Activated CD4-positive, alpha-beta T cell treated with anti-CD3 and anti-CD28 coated beads, Interleukin-2, amount 10 ng/mL, durations not matched to agents 24 days and 14 days (primary cell): ENCODE results near the gene HS2ST1. TPM values are rescaled to one million over a fixed set of nuclear protein-coding genes. Genes with fewer than 3 reads are reported as not detected.
"Not testable (repeated sequence)": the region's sequence is repeated elsewhere in the genome, so short reads cannot be mapped to it uniquely, and the experiment has no call there.

Source experiments
- DNase-seq: peaks from one replicate; pipeline ENCODE4 v3.0.0; 2022
- H3K27ac Mint-ChIP-seq: one replicate; pipeline ENCODE4 v1.8.0; 2022; ENCODE audit warnings: mild to moderate bottlenecking, mixed read lengths
- H3K27me3 Mint-ChIP-seq: one replicate; pipeline ENCODE4 v1.8.0; 2022; ENCODE audit warnings: mixed read lengths
- H3K36me3 Mint-ChIP-seq: one replicate; pipeline ENCODE4 v1.8.0; 2022; ENCODE audit warnings: low read depth, mild to moderate bottlenecking, mixed read lengths
- H3K4me1 Mint-ChIP-seq: one replicate; pipeline ENCODE4 v1.8.0; 2021; ENCODE audit warnings: mixed read lengths
- H3K4me3 Mint-ChIP-seq: one replicate; pipeline ENCODE4 v1.8.0; 2022; ENCODE audit warnings: mild to moderate bottlenecking, moderate library complexity, mixed read lengths
- H3K9me3 Mint-ChIP-seq: one replicate; pipeline ENCODE4 v1.8.0; 2021; ENCODE audit warnings: mixed read lengths
- intact Hi-C: fragments of 100-400 bp; cut with micrococcal nuclease; formaldehyde crosslinking; loops from one replicate; pipeline ENCODE4 v1.15.1; 2023
- total RNA-seq: library from RNA; stranded (reverse); gene quantifications from 2 replicates; pipeline ENCODE4 v1.2.3, GENCODE V29; 2022

HS2ST1 gene
- total RNA-seq = 15.8 and 16.0 TPM in 2 replicates

DNA sequence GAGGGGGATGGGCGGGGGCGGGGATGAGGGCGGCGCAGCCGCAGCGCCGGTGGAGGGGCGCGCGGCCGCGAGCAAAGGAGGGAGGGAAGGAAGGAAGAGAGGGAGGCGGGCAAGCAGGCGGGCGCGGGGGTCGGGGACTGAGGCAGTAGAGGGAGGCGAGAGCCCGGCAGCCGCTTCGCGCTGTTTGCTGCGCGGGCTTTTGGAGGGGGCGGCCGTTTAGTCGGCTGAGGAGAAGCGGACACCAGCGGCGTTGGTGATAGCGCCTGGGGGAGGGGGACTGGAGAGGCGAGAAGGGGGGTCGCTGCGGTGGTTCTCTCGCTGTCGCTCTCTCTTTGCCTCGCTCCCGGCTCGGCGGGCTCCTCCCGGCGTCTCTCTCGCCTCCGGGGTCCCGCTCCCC, at the start of gene HS2ST1:
HS2ST1 (plus strand) TSS at position 35 of the 397 bp plus-strand sequence.
- Mint-ChIP-seq H3K9me3 (peaks cover 4% of the 10 kb centered on the region), H3K36me3 (peaks cover 20% of the 10 kb centered on the region), H3K4me3 (no peak within 1 kb of the TSS), H3K27ac (no peak within 1 kb of the TSS), H3K27me3 (no peaks in the 10 kb centered on the region), H3K4me1 (peaks cover 28% of the 10 kb centered on the region)
- no peak for DNase-seq
- intact Hi-C loops = loop anchor here (1.0 to 5.0 kb wide), 6 partner anchors 131 to 532 kb away; partner anchors contain the start of genes ODF2L and SH3GLB1

DNA sequence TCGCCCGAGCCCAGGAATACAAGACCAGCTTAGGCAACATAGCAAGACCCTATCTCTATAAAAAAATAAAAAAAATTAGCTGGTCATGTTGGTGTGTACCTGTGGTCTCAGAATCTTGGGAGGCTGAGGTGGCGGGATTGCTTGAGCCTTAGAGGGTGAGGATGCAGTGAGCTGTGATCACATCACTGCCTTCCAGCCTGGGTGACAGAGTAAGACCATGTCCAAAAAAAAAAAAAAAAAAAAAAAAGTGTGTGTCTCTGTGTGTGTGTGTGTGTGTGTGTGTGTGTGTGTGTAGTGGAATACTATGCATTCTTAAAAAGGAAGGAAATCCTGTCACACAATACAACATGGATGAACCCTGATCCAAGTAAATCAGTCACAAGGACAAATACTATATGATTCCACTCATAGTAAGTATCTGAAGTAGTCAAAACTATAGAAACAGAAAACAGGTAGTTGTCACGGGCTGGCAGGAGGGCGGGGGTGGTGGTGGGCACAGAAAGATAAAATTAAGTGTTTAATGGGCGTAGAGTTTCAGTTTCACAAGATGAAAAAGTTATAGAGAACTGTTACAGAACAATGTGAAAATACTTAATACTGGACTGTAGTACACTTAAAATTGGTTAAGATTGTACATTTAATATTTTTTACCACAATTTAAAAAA, 48.3 kb upstream of the HS2ST1 start:
- H3K9me3 Mint-ChIP-seq = no peaks in the 10 kb centered on the region

DNA sequence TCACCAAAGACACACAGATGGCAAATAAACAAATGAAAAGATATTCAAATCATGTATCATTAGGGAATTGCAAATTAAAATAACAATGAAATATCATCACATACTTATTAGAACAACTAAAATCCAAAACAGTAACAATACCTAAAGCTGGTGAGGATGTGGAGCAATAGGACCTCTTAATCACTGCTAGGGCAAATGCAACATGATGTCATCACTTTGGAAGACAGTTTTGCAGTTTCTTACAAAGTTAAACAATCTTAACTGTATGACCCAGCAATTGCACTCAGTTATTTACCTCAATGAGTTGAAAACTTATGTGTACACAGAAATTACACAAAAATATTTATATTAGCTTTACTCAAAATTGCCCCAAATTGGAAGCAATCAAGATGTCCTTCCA, 47.8 kb upstream of the HS2ST1 start:
- H3K27ac Mint-ChIP-seq = no peak overlapping the region
- intact Hi-C loops = no loop called here
- DNase-seq = no peak
- H3K27me3 Mint-ChIP-seq = no peaks in the 10 kb centered on the region
- H3K4me1 Mint-ChIP-seq = peaks cover 6% of the 10 kb centered on the region
- no peak overlapping the region for H3K4me3 Mint-ChIP-seq
- peaks cover 15% of the 10 kb centered on the region for H3K36me3 Mint-ChIP-seq
- no peaks in the 10 kb centered on the region for H3K9me3 Mint-ChIP-seq

More for the DNA sequence above, 48.3 kb upstream of the HS2ST1 start:
- Mint-ChIP-seq H3K4me3 (no peak overlapping the region), H3K4me1 (peaks cover 6% of the 10 kb centered on the region), H3K36me3 (peaks cover 19% of the 10 kb centered on the region), H3K27me3 (no peaks in the 10 kb centered on the region), H3K27ac (no peak overlapping the region)
- peak; percentile 25 for DNase-seq
- intact Hi-C loops = no loop called here

DNA sequence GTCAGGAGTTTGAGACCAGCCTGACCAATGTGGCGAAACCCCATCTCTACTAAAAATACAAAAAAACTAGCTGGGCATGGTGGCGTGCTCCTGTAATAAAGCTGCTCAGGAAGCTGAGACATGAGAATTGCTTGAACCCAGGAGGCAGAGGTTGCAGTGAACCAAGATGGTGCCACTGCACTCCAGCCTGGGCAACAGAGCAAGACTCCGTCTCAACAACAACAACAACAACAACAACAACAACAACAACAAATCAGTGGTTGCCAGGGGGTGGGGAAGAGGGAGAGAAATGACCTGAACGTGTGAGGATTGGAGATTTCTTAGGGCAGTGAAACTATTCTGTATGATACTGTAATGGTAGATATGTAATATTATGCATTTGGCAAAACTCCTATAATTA, 47.2 kb upstream of the HS2ST1 start:
- H3K9me3 Mint-ChIP-seq, H3K27ac Mint-ChIP-seq, H3K4me1 Mint-ChIP-seq, intact Hi-C loops, H3K4me3 Mint-ChIP-seq, DNase-seq, H3K27me3 Mint-ChIP-seq: not testable (repeated sequence)
- peaks cover 15% of the 10 kb centered on the region for H3K36me3 Mint-ChIP-seq

DNA sequence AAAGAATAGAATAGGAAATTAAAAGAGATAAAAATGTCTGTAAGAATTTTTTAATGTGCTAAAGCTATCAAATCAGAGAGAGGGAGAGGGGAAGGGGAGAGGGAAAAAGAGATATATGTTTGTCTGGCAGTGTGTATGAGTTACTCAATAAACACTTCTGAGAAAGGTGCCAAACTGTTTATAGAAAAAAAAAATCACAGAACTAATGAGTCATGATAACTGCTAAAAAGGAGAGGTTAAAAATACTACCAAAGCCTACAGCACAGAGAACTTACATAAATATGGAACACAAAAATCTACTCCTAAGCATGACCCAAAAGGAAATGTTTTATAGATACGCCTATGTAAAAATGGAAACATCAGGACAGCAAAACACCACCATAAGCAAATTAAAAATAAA, 46.0 kb upstream of the HS2ST1 start:
- no peak for DNase-seq
- Mint-ChIP-seq H3K4me1 (peaks cover 6% of the 10 kb centered on the region), H3K36me3 (peaks cover 14% of the 10 kb centered on the region), H3K27ac (no peak overlapping the region), H3K9me3 (no peaks in the 10 kb centered on the region), H3K4me3 (no peak overlapping the region), H3K27me3 (no peaks in the 10 kb centered on the region)
- intact Hi-C loops = no loop called here

DNA sequence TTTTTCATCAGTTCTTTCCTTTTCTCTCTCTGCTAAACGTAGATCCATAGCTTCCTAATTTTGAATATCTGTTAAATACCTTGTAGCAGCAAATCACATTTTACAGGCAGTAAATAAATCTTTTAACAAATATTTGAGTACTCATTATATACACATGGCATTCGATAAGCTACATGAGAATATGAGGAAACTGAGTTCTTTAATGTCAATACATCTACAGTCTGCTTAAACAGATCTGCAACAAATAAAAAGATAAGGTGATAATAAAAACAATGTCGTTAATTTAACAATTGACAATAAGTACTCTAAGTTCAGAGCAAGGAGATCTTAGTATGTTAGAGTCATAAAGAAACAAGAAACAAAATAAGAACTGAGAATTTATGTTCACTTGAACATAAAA, 43.4 kb upstream of the HS2ST1 start:
- Mint-ChIP-seq H3K4me3 (no peak overlapping the region), H3K9me3 (no peaks in the 10 kb centered on the region), H3K27me3 (no peaks in the 10 kb centered on the region), H3K4me1 (peaks cover 6% of the 10 kb centered on the region), H3K36me3 (peaks cover 17% of the 10 kb centered on the region), H3K27ac (no peak overlapping the region)
- intact Hi-C loops = no loop called here
- no peak for DNase-seq

DNA sequence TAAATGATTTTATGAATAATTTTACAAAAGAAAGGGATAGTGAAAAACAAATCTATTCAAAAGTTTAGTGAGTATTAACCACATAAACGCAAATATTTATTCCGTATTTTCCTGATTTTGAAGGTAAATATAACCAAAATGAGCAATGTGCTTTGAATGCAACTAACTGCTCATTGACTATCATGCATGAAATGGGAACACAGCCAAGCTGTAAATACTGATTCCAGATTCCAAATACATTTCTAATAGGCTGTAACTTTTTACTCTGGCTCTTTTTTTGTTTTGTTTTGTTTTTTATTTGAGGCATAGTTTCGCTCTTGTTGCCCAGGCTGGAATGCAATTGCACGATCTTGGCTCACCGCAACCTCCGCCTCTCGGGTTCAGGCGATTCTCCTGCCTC, 42.3 kb upstream of the HS2ST1 start:
- no peaks in the 10 kb centered on the region for H3K27me3 Mint-ChIP-seq
- intact Hi-C loops = no loop called here
- no peak overlapping the region for H3K27ac Mint-ChIP-seq
- no peak overlapping the region for H3K4me3 Mint-ChIP-seq
- DNase-seq = no peak
- H3K9me3 Mint-ChIP-seq = no peaks in the 10 kb centered on the region
- peaks cover 16% of the 10 kb centered on the region for H3K36me3 Mint-ChIP-seq
- H3K4me1 Mint-ChIP-seq = peaks cover 6% of the 10 kb centered on the region

DNA sequence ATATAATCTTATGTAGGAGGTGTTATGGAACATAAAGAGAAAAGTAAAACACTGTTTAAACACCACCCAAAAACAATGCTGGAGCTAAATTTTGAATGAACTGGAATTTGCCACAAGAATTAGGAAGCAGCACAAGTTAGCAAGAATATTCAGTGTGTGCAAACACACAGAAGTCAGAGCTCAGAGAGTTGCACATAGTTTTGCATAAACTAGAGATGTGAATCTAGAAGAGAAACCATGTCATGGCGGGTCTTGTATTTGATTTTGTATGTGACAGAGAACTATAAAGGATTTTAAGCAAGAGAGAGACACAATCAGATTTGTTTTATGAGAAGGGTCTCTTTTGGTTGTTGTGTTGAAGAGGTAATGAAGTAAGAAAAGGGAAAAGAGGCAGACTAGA, 38.7 kb upstream of the HS2ST1 start:
- Mint-ChIP-seq H3K4me1 (no peaks in the 10 kb centered on the region), H3K27me3 (no peaks in the 10 kb centered on the region), H3K4me3 (no peak overlapping the region), H3K36me3 (peaks cover 18% of the 10 kb centered on the region), H3K27ac (no peak overlapping the region), H3K9me3 (no peaks in the 10 kb centered on the region)
- DNase-seq = no peak
- intact Hi-C loops = no loop called here

DNA sequence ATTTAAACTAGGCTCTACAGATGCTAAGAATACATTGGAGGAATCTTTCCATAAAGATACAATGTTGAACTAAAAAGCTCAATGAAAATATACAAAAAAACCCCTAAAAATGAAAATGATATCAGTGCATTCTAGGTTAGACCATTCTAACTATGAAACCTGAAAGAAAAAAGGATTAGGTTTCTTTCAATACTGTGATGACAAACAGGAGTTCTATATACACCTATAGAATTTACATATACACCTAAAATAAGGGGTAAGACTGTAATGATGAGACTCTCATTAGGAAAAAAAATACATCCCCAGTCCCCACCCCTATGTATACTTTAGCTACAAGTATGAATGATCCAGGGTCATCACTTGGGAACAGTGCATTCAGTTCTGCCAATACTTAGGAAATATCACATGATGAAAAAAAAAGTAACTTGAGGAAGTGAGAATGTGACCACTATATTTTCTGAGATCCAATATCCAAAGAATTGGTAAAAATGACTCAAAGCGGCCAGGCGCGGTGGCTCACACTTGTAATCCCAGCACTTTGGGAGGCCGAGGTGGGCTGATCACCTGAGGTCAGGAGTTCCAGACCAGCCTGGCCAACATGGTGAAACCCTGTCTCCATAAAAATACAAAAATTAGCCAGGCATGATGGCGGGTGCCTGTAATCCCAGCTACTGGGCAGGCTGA, 26.8 kb upstream of the HS2ST1 start:
- Mint-ChIP-seq H3K36me3 (peaks cover 11% of the 10 kb centered on the region), H3K9me3 (no peaks in the 10 kb centered on the region), H3K4me3 (no peak overlapping the region), H3K27me3 (no peaks in the 10 kb centered on the region), H3K27ac (no peak overlapping the region), H3K4me1 (peaks cover 7% of the 10 kb centered on the region)
- intact Hi-C loops = no loop called here
- no peak for DNase-seq

DNA sequence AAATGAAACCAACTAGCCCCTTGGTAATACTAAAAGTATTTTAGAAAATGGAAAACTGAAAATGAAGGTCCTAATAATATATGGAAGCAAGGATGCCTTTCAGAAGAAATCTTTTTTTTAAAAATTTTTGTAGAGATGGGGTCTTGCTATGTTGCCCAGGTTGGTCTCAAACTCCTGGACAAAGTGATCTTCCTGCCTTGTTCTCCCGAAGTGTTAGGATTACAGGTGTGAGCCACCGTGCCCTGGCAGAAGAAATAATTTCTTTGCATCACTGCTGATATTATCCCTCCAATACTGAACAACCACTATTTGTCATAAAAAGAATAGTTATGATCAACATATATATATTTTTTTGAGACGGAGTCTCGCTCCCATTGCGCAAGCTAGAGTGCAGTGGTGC, 26.1 kb upstream of the HS2ST1 start:
- Mint-ChIP-seq H3K36me3 (peaks cover 11% of the 10 kb centered on the region), H3K4me1 (peaks cover 7% of the 10 kb centered on the region), H3K4me3 (no peak overlapping the region), H3K27ac (no peak overlapping the region), H3K27me3 (no peaks in the 10 kb centered on the region), H3K9me3 (no peaks in the 10 kb centered on the region)
- intact Hi-C loops = no loop called here
- no peak for DNase-seq

DNA sequence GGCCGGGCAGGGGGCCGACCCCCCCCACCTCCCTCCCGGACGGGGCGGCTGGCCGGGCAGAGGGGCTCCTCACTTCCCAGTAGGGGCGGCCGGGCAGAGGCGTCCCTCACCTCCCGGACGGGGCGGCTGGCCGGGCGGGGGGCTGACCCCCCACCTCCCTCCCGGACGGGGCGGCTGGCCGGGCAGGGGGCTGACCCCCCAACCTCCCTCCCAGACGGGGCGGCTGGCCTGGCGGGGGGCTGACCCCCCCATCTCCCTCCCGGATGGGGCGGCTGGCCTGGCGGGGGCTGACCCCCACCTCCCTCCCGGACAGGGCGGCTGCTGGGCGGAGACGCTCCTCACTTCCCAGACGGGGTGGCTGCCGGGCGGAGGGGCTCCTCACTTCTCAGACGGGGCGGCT, 15.0 kb upstream of the HS2ST1 start:
- H3K4me1 Mint-ChIP-seq, intact Hi-C loops, H3K27ac Mint-ChIP-seq, H3K9me3 Mint-ChIP-seq, DNase-seq, H3K27me3 Mint-ChIP-seq, H3K4me3 Mint-ChIP-seq: not testable (repeated sequence)
- peaks cover 30% of the 10 kb centered on the region for H3K36me3 Mint-ChIP-seq

DNA sequence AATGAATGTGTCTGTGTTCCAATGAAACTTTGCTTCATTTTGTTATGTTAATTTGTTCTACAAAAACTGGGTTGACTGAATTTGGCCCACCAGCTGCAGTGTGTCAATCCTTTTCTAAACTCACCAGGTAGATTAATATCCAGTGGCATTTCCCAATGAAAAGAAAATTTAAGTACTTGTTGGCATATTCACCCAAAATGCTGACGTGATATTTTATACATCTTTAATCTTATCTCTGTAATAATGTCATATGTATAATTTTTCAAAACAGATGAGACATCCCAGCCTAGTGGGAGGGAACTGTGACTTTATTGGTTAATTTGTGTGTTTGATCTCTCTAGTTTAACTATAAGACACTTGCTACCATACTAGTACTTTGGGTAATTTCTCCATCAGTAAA, 8.6 kb upstream of the HS2ST1 start:
- intact Hi-C loops = no loop called here
- Mint-ChIP-seq H3K4me1 (peaks cover 25% of the 10 kb centered on the region), H3K27ac (no peak overlapping the region), H3K4me3 (no peak overlapping the region), H3K9me3 (peaks cover 3% of the 10 kb centered on the region), H3K27me3 (no peaks in the 10 kb centered on the region), H3K36me3 (peaks cover 36% of the 10 kb centered on the region)
- no peak for DNase-seq

DNA sequence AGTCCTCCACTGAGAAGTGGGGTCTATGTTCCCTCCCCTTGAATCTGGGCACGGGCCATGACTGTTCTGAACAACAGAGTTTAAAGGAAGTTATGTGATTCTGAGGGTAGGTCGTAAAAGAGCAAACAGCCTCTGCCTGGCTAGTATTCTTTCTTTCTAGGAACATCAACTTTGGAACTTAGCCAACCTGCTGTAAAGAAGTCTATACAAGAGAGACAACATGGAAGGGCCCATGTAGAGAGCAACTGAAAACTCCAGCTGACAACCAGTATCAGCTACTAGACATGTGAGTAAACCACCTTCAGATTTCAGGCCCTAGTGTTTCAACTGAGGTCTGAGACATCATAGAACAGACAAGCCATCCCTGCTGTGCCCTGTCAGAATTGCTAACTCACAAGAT, 8.0 kb upstream of the HS2ST1 start:
- no peak for DNase-seq
- no peaks in the 10 kb centered on the region for H3K27me3 Mint-ChIP-seq
- H3K9me3 Mint-ChIP-seq = peaks cover 4% of the 10 kb centered on the region
- H3K4me3 Mint-ChIP-seq = no peak overlapping the region
- no peak overlapping the region for H3K27ac Mint-ChIP-seq
- H3K4me1 Mint-ChIP-seq = peaks cover 30% of the 10 kb centered on the region
- intact Hi-C loops = no loop called here
- H3K36me3 Mint-ChIP-seq = peaks cover 38% of the 10 kb centered on the region

DNA sequence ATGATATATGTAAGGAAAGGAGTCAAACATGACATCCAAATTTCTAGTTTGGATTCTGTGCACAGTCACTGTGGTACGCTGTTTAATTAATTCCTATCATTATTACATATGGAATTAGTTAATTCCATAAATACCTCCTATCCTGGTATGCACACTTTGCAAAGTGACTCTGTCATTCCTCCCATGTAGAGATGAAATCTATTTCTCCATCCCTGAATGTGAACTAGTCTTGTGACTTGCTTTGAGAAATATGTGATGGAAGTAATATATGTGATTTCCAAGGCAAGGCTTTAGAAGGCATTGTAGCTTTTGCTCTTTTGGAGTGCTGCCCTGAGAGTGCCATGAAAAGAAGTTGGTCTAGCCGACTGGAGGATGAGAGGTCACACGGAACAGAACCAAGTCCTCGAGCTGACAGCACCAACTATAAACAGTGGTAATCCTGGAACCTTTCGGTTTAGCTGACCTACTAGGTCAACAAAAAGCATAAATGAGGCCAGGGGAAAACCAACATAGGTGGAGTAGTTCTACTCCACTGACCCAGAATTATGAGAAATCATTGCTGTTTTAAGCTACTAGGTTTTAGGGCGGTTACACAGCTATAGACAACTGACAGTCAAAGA, 2.0 kb upstream of the HS2ST1 start:
- Mint-ChIP-seq H3K27me3 (no peaks in the 10 kb centered on the region), H3K4me1 (peaks cover 39% of the 10 kb centered on the region), H3K4me3 (no peak overlapping the region), H3K27ac (peak overlapping the region; percentile 12), H3K36me3 (peaks cover 30% of the 10 kb centered on the region), H3K9me3 (peaks cover 4% of the 10 kb centered on the region)
- no peak for DNase-seq
- intact Hi-C loops = loop anchor here (5.0 kb wide), 1 partner anchor 530 kb away; no protein-coding TSS in a partner anchor
